NT2/D1 (cell line): ENCODE measurements around the gene F13B.
"Not testable (repeated sequence)": the region's sequence is repeated elsewhere in the genome, so short reads cannot be mapped to it uniquely, and the experiment has no call there.

ENCODE experiments used
- DNase-seq: peaks from one replicate; pipeline ENCODE4 v3.0.0-alpha.2; 2011; ENCODE audit warnings: low read depth, low spot score
- H3K27me3 ChIP-seq: 2 replicates; pipeline ENCODE4 v1.6.0; 2011; ENCODE audit warnings: mild to moderate bottlenecking; ENCODE audit not compliant: insufficient read length, insufficient read depth
- H3K36me3 ChIP-seq: 2 replicates; pipeline ENCODE4 v1.6.1; 2011; ENCODE audit warnings: mild to moderate bottlenecking, low read length, mixed read lengths; ENCODE audit not compliant: insufficient read depth, insufficient read length
- H3K4me1 ChIP-seq: 2 replicates; pipeline ENCODE4 v1.5.1; 2011; ENCODE audit not compliant: insufficient read depth, insufficient read length
- H3K4me3 ChIP-seq: 2 replicates; pipeline ENCODE4 v1.5.1; 2011; ENCODE audit warnings: low read depth; ENCODE audit not compliant: insufficient read length
- H3K9ac ChIP-seq: 2 replicates; pipeline ENCODE4 v1.6.0; 2011; ENCODE audit warnings: low read depth; ENCODE audit not compliant: insufficient read length
- H3K9me3 ChIP-seq: 2 replicates; pipeline ENCODE4 v1.5.1; 2011; ENCODE audit warnings: mild to moderate bottlenecking, low read length; ENCODE audit not compliant: insufficient read depth
- SUZ12 ChIP-seq: IDR thresholded peaks from 2 replicates; pipeline ENCODE4 v1.6.1; 2011; ENCODE audit not compliant: insufficient read length, insufficient read depth; ENCODE audit errors: extremely low read depth
- YY1 ChIP-seq: IDR thresholded peaks from 2 replicates; pipeline ENCODE4 v1.6.1; 2011; ENCODE audit not compliant: insufficient read length, insufficient read depth
- ZNF274 ChIP-seq: IDR thresholded peaks from 2 replicates; pipeline ENCODE4 v1.6.1; 2011; ENCODE audit warnings: mild to moderate bottlenecking, low read depth, low read length

Gene F13B

GRCh38 chr1:197042676-197043341, 24.3 kb downstream of the F13B start:
- Histone ChIP-seq H3K4me1 (no peaks in the 10 kb centered on the region), H3K9ac (no peak overlapping the region), H3K27me3 (no peaks in the 10 kb centered on the region), H3K9me3 (no peaks in the 10 kb centered on the region), H3K36me3 (no peaks in the 10 kb centered on the region), H3K4me3 (no peak overlapping the region)
- DNase-seq: no peak
- no peak for TF ChIP-seq SUZ12
- TF ChIP-seq YY1: no peak
- TF ChIP-seq ZNF274: no peak

DNA sequence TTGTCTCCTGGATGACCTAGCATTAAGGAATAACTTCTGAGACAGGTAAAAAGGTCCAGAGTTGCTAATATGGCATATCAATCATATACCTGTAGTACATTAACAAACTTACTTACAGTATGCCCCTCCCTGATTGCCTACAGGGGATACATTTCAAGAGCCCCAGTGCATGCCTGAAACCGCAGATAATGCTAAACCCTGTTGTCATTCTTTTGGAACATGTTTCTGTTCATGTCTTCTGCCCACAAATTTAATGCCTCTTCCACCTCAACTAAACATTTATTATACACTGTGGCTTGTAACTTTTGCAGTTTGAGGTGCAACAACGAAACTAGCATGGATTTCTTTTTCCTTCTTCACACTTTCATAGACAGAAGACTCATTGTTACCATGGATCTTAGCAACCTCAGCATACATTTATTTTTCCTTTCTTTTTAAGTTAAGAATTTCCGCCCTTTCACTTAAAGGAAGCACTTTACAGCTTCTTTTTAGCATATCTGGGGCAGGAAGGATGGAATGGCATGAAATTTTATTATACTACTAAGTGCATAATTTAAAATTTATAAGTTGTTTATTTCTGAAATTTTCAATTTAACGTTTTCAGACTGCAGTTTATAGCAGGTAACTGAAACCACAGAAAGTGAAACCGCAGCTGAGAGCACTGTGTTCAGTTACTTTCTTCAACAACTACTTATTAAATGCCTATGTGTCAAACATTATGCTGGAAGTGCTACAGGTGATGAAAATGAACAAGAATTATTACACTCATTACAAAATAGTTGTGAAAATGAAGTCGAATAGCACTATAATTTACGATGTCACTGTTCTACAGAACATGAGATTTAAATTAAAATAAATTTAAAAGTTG, 25.3 kb downstream of the F13B start:
- H3K9ac ChIP-seq: no peak overlapping the region
- no peak for TF ChIP-seq ZNF274
- TF ChIP-seq YY1: no peak
- TF ChIP-seq SUZ12: no peak
- no peak for DNase-seq
- no peak overlapping the region for H3K4me3 ChIP-seq
- no peaks in the 10 kb centered on the region for H3K27me3 ChIP-seq
- H3K9me3 ChIP-seq: no peaks in the 10 kb centered on the region
- H3K4me1 ChIP-seq: no peaks in the 10 kb centered on the region
- H3K36me3 ChIP-seq: no peaks in the 10 kb centered on the region

DNA sequence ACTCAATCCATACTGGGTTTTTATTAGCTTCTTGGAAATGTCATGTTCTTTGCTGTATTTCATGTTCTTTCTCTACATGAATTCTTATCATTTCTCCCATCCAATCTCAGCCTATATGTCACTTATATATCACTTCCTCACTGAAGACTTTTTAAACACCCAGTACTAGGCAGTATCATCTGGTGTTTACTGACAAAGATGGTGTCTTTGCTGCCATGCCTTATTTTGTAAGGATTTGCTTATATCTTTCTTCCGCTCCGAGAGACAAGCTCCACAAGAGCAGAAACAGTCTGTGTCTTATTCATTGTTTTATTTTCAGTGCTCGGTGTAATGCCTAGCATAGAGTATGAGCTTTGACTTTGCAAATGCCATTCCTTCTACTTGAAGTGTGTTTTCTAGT, 30.2 kb downstream of the F13B start:
- H3K4me1 ChIP-seq: no peaks in the 10 kb centered on the region
- no peak for DNase-seq
- H3K9me3 ChIP-seq: no peaks in the 10 kb centered on the region
- no peaks in the 10 kb centered on the region for H3K36me3 ChIP-seq
- H3K27me3 ChIP-seq: no peaks in the 10 kb centered on the region
- TF ChIP-seq SUZ12: no peak
- no peak for TF ChIP-seq YY1
- no peak for TF ChIP-seq ZNF274
- H3K9ac ChIP-seq: no peak overlapping the region
- H3K4me3 ChIP-seq: no peak overlapping the region

- H3K9ac ChIP-seq, DNase-seq, H3K36me3 ChIP-seq, H3K9me3 ChIP-seq, H3K4me3 ChIP-seq, H3K4me1 ChIP-seq, H3K27me3 ChIP-seq: not testable (repeated sequence)
Observed at GRCh38 chr1:197034631-197035339, 32.3 kb downstream of the F13B start.

GRCh38 chr1:197029749-197030148, 37.3 kb downstream of the F13B start:
- TF ChIP-seq ZNF274: no peak
- no peak for TF ChIP-seq SUZ12
- TF ChIP-seq YY1: no peak
- H3K9me3 ChIP-seq: no peaks in the 10 kb centered on the region
- no peak overlapping the region for H3K9ac ChIP-seq
- no peak overlapping the region for H3K4me3 ChIP-seq
- no peaks in the 10 kb centered on the region for H3K27me3 ChIP-seq
- no peaks in the 10 kb centered on the region for H3K36me3 ChIP-seq
- no peak for DNase-seq
- no peaks in the 10 kb centered on the region for H3K4me1 ChIP-seq

DNA sequence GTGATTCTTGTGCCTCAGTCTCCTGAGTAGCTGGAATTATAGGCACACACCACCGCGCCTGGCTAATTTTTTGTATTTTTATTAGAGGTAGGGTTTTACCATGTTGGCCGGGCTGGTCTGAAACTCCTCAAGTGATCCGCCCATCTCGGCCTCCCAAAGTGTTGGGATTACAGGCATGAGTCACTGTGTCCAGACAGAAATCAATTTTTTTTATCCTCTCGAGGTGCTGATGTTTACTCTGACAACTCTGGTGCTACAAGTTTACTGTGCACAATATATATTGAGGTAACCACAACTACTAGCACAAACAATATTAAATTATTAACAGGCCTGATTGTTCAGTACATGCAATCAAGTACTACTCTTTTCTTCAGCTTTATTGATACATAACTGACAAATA, 39.7 kb downstream of the F13B start:
- H3K4me1 ChIP-seq: no peaks in the 10 kb centered on the region
- H3K4me3 ChIP-seq: no peak overlapping the region
- no peak for DNase-seq
- H3K9ac ChIP-seq: no peak overlapping the region
- TF ChIP-seq YY1 (no peak), ZNF274 (no peak), SUZ12 (no peak)
- no peaks in the 10 kb centered on the region for H3K9me3 ChIP-seq
- H3K27me3 ChIP-seq: no peaks in the 10 kb centered on the region
- H3K36me3 ChIP-seq: no peaks in the 10 kb centered on the region

DNA sequence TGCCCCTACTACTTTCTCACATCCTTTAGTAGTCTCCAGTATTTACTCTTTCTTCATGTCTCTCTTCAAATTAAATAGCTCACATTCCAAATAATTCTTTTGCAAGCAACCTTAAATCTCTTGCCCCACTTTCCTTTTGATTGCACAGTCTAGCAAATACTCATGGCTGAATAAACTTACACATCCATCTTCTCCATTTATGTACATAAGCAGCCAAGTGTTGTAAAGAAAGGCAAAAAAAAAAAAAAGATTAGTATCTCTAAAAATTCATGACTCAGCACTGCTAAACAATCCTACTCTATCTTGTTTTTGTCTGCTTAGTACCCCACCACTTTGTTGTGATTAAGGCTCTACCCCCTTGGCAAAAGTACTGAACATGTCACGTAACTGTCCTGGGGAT, 42.6 kb downstream of the F13B start:
- no peaks in the 10 kb centered on the region for H3K4me1 ChIP-seq
- H3K9ac ChIP-seq: no peak overlapping the region
- H3K27me3 ChIP-seq: no peaks in the 10 kb centered on the region
- TF ChIP-seq SUZ12 (no peak), YY1 (no peak), ZNF274 (no peak)
- DNase-seq: no peak
- H3K9me3 ChIP-seq: no peaks in the 10 kb centered on the region
- H3K4me3 ChIP-seq: no peak overlapping the region
- no peaks in the 10 kb centered on the region for H3K36me3 ChIP-seq
